ENCODE results near the gene UGT3A2. TPM values are rescaled to one million over a fixed set of nuclear protein-coding genes. Genes with fewer than 3 reads are reported as not detected.

The UGT3A2 gene
- total and polyA plus RNA-seq, 2 experiments from 2014 or later = 17.2 to 27.0 TPM

GRCh38 chr5:36059571-36060419, 6.9 kb downstream of the UGT3A2 start (continued):
- TF ChIP-seq ETS1 (IDR thresholded peaks at IDR 0.05) (no peak), JUNB (IDR thresholded peaks at IDR 0.05; ENCODE audit: unreplicated experiment) (no peak), NANOG (IDR thresholded peaks at IDR 0.05; ENCODE audit: borderline replicate concordance) (no peak), POLR2AphosphoS5 (IDR thresholded peaks at IDR 0.05; ENCODE audit: low read depth) (no peak), ZNF114 (CRISPR knock-in tag; IDR thresholded peaks at IDR 0.05) (no peak), EZH2 (IDR thresholded peaks at IDR 0.05; ENCODE audit: low read depth, unreplicated experiment) (no peak), STAT1 (IDR thresholded peaks at IDR 0.05; ENCODE audit: unreplicated experiment) (no peak)

- Histone ChIP-seq H4K20me1 (replicated peaks; ENCODE audit: insufficient read depth) (no peaks in the 10 kb centered on the region), H3K27ac (ENCODE audit: low read depth) (no peak overlapping the region), H3K4me2 (no peak overlapping the region), H3K4me1 (ENCODE audit: insufficient read depth) (no peaks in the 10 kb centered on the region), H3K9me2 (ENCODE audit: insufficient read depth) (no peaks in the 10 kb centered on the region), H3K4me3 (no peak overlapping the region), H2AFZ (no peak overlapping the region), H3K27me3 (ENCODE audit: insufficient read depth) (no peaks in the 10 kb centered on the region), H3K36me3 (ENCODE audit: insufficient read depth) (peaks cover 12% of the 10 kb centered on the region; the same call in 1 of the 2 replicates), H3F3A (replicated peaks; ENCODE audit: low read depth) (no peaks in the 10 kb centered on the region), H3K79me2 (replicated peaks; ENCODE audit: insufficient read depth) (no peaks in the 10 kb centered on the region)
- Mint-ChIP-seq H3K27me3 (ENCODE audit: insufficient read depth, low read depth, poor library complexity) (no peaks in the 10 kb centered on the region), H3K36me3 (ENCODE audit: low read depth) (peaks cover 18% of the 10 kb centered on the region), H3K4me3 (no peak overlapping the region), H3K9me3 (peaks cover 7% of the 10 kb centered on the region; the same call in 1 of the 3 replicates), H3K4me1 (no peaks in the 10 kb centered on the region), H3K27ac (no peak overlapping the region)
- ATAC-seq = no peak
- no peak for DNase-seq (ENCODE audit: low spot score)
- TF ChIP-seq POLR2AphosphoS5 (IDR thresholded peaks at IDR 0.05; ENCODE audit: low read depth) = no peak
- TF ChIP-seq JUNB (IDR thresholded peaks at IDR 0.05; ENCODE audit: unreplicated experiment) = no peak
- TF ChIP-seq EZH2 (IDR thresholded peaks at IDR 0.05; ENCODE audit: low read depth, unreplicated experiment) = no peak
- TF ChIP-seq CTCF (conservative IDR thresholded peaks at IDR 0.05; ENCODE audit: low read depth in 2 of 2) = no peak
- no peak for TF ChIP-seq CREB1 (CRISPR knock-in tag; IDR thresholded peaks at IDR 0.05; ENCODE audit: low read depth)
- no peak for TF ChIP-seq ZNF331 (CRISPR knock-in tag; IDR thresholded peaks at IDR 0.05; ENCODE audit: low read depth)
- no peak for TF ChIP-seq ZNF114 (CRISPR knock-in tag; IDR thresholded peaks at IDR 0.05)
- TF ChIP-seq, protein P1, sequence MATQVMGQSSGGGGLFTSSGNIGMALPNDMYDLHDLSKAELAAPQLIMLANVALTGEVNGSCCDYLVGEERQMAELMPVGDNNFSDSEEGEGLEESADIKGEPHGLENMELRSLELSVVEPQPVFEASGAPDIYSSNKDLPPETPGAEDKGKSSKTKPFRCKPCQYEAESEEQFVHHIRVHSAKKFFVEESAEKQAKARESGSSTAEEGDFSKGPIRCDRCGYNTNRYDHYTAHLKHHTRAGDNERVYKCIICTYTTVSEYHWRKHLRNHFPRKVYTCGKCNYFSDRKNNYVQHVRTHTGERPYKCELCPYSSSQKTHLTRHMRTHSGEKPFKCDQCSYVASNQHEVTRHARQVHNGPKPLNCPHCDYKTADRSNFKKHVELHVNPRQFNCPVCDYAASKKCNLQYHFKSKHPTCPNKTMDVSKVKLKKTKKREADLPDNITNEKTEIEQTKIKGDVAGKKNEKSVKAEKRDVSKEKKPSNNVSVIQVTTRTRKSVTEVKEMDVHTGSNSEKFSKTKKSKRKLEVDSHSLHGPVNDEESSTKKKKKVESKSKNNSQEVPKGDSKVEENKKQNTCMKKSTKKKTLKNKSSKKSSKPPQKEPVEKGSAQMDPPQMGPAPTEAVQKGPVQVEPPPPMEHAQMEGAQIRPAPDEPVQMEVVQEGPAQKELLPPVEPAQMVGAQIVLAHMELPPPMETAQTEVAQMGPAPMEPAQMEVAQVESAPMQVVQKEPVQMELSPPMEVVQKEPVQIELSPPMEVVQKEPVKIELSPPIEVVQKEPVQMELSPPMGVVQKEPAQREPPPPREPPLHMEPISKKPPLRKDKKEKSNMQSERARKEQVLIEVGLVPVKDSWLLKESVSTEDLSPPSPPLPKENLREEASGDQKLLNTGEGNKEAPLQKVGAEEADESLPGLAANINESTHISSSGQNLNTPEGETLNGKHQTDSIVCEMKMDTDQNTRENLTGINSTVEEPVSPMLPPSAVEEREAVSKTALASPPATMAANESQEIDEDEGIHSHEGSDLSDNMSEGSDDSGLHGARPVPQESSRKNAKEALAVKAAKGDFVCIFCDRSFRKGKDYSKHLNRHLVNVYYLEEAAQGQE (IDR thresholded peaks at IDR 0.05; ENCODE audit: unreplicated experiment) = no peak
- TF ChIP-seq STAT1 (IDR thresholded peaks at IDR 0.05; ENCODE audit: unreplicated experiment) = no peak
Measured at GRCh38 chr5:36058776-36059175, 7.9 kb downstream of the UGT3A2 start.
